ENCODE measurements around the gene PBXIP1. TPM values are rescaled to one million over a fixed set of nuclear protein-coding genes. Genes with fewer than 3 reads are reported as not detected.

Gene PBXIP1, protein sequence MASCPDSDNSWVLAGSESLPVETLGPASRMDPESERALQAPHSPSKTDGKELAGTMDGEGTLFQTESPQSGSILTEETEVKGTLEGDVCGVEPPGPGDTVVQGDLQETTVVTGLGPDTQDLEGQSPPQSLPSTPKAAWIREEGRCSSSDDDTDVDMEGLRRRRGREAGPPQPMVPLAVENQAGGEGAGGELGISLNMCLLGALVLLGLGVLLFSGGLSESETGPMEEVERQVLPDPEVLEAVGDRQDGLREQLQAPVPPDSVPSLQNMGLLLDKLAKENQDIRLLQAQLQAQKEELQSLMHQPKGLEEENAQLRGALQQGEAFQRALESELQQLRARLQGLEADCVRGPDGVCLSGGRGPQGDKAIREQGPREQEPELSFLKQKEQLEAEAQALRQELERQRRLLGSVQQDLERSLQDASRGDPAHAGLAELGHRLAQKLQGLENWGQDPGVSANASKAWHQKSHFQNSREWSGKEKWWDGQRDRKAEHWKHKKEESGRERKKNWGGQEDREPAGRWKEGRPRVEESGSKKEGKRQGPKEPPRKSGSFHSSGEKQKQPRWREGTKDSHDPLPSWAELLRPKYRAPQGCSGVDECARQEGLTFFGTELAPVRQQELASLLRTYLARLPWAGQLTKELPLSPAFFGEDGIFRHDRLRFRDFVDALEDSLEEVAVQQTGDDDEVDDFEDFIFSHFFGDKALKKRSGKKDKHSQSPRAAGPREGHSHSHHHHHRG
- 520 TPM for total RNA-seq

DNA sequence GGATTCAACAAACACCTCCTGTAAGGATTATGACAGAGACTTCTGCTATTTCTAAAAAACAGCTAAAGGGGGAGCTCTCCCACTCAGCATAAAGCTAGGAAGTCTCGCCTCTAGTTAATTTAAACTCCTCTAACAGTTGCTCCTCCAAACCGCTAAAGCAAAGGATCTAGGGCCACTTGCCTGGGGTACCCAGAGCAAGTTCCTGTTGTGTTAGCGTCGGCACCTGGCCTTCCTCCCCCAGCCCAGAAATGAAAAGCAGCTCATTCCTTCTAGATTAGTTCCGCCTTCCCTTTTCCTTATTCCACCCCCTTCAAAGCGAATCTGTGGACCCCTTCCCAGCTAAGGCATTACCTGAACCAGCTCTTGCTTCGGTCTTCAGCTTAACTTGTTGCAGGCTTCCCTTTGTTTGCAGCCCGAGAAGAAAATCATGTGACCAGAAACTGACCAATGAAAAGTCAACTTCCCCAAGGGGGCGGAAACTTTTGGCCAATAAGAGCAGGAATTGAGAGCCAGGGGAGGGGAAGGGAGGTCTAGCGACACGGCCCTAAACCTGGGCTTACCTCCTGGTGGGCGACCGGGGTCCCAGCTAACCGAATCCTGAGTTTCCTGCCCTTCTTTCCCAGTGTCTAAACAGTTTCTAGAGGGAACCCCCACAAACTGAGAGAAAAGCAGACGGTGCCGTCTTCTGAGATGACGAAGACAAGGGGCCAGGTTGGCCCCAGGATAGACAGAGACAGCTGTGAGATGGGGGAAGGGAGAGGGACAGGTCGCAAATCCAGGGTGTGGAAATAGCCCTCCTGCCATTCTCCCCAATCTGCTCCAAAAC lies at the start of gene PBXIP1:
Gene PBXIP1, minus strand, starts transcription at position 382 of the 826 bp plus-strand sequence. CDS start 2,378 bp downstream, outside the sequence.
- peak; percentile 72 to 97 (median 89) for DNase-seq (ENCODE audit: low read depth in 2 of 3, low spot score in 2 of 3)

- no peak for DNase-seq (ENCODE audit: low read depth in 2 of 3, low spot score in 2 of 3)
Observed at GRCh38 chr1:155005076-155006011, 49.4 kb upstream of the PBXIP1 start.

DNA sequence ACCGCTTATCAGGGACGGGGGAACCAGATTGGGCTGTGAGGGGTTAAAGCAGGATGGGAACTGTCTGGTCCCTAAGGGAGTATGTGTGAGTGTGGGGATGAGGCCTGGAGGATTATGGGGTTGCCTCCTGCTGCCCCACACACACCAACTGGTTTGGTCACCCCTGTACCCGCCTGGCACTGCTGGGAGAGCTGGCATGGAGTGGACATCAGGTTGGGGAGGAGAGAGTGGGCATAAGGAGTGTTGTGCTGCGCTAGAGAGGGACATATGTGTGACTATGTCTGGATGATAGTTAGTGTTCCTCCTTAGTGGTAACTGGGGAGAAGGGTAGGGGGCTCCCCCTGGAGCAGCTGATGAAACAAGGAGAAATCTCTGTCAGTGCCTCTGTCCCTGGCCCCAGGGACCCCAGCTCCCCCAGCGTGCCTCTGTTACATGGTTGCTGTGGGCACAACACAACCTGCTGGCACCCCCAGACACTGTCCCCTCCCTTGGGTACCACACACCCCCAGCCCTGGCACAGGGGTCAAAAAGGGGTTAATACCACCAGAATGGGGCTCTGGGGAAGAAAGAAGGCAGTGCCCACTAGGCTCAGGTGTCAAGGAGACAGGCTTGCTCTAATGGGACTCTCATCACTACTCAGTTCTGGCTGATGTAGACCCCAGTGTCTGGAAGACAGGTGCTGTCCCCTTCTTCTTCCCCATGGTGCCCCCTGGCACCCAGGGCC lies 48.6 kb upstream of the PBXIP1 start:
- no peak for DNase-seq (ENCODE audit: low read depth in 2 of 3, low spot score in 2 of 3)

GRCh38 chr1:155003766-155004351 lies 48.0 kb upstream of the PBXIP1 start:
- DNase-seq (ENCODE audit: low read depth in 2 of 3, low spot score in 2 of 3), result no peak

DNA sequence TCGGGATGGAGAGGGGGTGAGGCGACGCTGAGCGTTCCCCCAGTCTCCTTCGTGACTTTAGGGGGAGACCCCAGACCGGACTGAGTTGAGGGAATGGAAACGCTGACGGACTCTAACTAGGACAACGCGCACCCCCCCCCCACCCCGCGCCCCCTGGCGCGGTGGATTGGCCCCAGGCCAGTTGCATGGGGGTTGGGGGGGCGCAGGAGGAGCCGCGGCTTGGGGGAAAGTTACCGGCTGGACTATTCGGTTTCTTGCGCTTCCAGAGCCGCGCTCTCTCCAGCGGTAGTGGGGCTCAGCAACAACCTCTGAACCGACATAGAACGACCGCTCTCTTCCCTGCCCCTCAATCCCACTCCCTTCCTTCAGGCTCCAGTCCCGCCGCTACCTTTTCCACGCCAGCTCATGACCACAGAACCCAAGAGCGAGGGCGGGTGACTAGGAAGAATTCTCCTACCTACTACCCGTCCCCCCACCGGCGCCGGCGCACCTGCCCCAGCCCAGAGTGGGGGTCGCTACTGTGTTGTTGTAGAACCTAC lies 47.4 kb upstream of the PBXIP1 start:
- DNase-seq (ENCODE audit: low read depth in 2 of 3, low spot score in 2 of 3), result no peak

DNA sequence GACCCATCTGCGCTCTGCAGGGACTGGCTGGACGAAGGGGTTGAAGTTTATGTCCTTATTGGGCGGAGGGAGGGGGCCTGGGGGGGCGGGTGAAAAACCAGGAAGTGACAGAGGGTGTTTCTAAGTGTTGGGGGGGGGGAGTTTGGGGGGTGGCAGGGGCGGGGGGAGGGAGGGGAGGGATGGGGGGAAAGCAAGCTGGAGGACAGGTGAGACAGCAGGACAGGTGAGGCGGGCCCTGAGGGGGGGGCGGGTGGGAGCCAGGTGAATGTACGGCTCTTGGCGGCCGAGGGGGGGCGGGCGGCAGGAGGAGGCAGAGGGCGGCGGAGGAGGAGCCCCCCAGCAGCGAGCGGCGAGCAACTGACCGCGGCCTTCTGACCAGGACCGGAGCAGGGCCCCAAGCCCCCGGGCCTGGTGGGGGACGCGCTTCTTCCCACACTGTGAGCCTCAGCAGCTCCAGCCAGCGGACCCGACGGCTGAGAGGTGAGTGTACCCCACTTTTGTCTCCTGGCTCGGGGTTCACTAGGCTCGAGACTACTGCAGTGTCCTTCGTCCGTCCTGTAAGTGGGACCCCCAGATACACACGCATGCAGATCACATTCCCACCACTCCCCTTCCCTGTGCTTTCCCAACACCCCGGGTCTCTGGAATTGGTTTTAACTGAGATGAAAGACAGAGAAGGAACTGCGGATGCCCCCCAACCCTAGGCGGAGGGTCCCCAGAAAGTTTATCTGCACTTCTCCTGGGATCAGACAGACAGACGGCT lies 46.7 kb upstream of the PBXIP1 start, which contains the start of gene ZBTB7B:
Gene ZBTB7B, plus strand, starts transcription at position 339 of the 763 bp plus-strand sequence. CDS start 11,859 bp downstream, outside the sequence.
- DNase-seq (ENCODE audit: low read depth in 2 of 3, low spot score in 2 of 3), result no peak

GRCh38 chr1:155001675-155002463 lies 46.0 kb upstream of the PBXIP1 start:
- peak; percentile 81 to 99 (median 98) for DNase-seq (ENCODE audit: low read depth in 2 of 3, low spot score in 2 of 3)

- no peak for DNase-seq (ENCODE audit: low read depth in 2 of 3, low spot score in 2 of 3)
Observed at GRCh38 chr1:155001425-155001674, 45.5 kb upstream of the PBXIP1 start.

- peak in 2 of 3 donors; percentile 89 to 92 for DNase-seq (ENCODE audit: low read depth in 2 of 3, low spot score in 2 of 3)
Observed at GRCh38 chr1:155000726-155001424, 45.0 kb upstream of the PBXIP1 start.

- DNase-seq (ENCODE audit: low read depth in 2 of 3, low spot score in 2 of 3), result no peak
Observed at GRCh38 chr1:155000411-155000725, 44.5 kb upstream of the PBXIP1 start.

DNA sequence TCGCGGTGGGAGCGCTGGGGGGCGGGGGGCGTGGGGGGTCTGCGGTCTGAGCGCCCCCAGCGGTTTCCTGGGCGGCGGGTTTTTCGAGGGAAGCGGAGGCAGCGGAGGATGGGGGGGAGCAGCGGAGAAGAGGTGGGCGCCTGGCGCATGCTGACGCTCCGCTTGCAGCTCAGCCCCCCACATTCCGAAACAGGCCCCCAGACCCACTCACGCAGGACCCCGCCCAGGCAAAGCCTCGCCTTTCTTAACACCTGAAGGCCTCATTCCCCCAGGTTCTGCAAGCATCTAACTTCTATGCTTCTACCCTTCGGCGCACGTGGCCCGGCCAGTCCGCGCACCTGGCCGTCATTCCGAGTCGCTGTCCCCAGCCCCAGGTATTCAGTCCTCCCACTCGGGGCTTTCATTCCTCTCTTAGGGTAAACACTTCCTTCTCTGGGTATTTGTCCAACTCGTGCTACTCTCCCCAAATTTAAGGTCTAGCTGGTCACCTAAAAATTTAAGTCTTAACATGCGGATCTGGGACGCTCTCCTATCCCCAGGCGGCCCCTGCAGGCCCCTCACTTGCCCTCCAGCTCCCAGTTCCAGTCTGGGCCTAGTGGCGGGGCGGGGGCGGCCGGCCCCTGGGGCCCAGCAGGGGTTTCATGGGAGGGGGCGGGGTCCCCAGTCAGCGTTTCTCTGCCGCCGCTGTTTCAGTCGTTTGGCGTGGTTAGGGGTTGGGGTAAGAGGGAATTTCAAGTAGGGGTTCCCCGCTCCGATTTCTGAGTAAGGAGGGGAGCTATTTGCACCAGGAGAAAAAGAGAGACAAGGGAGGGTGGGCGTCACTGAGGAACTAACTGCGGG lies 43.9 kb upstream of the PBXIP1 start:
- DNase-seq (ENCODE audit: low read depth in 2 of 3, low spot score in 2 of 3), result no peak

GRCh38 chr1:154998818-154999570 lies 43.1 kb upstream of the PBXIP1 start:
- peak in 2 of 3 donors; percentile 70 to 76 for DNase-seq (ENCODE audit: low read depth in 2 of 3, low spot score in 2 of 3)

DNA sequence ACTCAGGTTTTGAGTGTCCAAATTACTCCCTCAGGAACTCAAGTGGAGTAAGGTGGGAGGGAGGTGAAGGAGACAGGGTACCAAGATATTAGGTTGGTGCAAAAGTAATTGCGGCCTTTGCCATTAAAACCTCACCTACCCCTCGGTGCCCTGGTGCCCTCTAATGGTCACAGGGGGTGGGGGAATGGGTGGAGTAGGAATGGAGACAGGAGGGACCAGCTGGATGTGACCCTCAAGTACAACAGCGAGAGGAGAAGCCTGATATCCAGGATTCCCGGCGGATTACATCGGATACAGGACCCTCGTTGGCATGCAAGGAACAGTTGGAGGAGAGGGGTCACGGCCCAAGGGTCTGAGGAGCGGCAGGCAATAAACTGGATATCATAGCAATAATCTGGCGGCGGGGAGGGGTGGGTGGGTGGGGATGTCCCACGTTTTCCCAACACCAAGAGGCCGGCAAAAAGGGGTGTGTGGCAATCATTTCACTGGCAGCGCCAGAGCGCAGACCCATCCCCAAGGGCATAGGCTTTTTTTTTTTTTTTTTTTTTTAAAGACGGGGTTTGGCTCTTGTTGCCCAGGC lies 42.4 kb upstream of the PBXIP1 start:
- DNase-seq (ENCODE audit: low read depth in 2 of 3, low spot score in 2 of 3), result no peak

- peak in 2 of 3 donors; percentile 58 to 66 for DNase-seq (ENCODE audit: low read depth in 2 of 3, low spot score in 2 of 3)
Observed at GRCh38 chr1:154996966-154997701, 41.2 kb upstream of the PBXIP1 start.

Data from hematopoietic multipotent progenitor cell (in vitro differentiated cells).